Activated T-helper 1 cell treated with anti-CD3 and anti-CD28 coated beads, Interleukin-12 subunit alpha, Interleukin-12 subunit beta, Interleukin-2, Interleukin-4 antibody, amounts not matched to agents 30 ng/mL and 10 ng/mL and 1 ng/mL, durations not matched to agents 14 hours and 24 hours and 36 hours (primary cell): ENCODE measurements around the gene CADPS2. TPM values are rescaled to one million over a fixed set of nuclear protein-coding genes. Genes with fewer than 3 reads are reported as not detected.
"Not testable (repeated sequence)": the region's sequence is repeated elsewhere in the genome, so short reads cannot be mapped to it uniquely, and the experiment has no call there.

Experiments
- DNase-seq: peaks from one replicate; pipeline ENCODE4 v3.0.0; 2021; ENCODE audit warnings: low spot score
- H3K27ac Mint-ChIP-seq: one replicate; pipeline ENCODE4 v1.8.0; 2021; ENCODE audit warnings: mild to moderate bottlenecking, mixed read lengths
- H3K27me3 Mint-ChIP-seq: one replicate; pipeline ENCODE4 v1.8.0; 2022; ENCODE audit warnings: mild to moderate bottlenecking, moderate library complexity, mixed read lengths; ENCODE audit not compliant: insufficient read depth
- H3K36me3 Mint-ChIP-seq: one replicate; pipeline ENCODE4 v1.8.0; 2021; ENCODE audit warnings: low read depth, mixed read lengths
- H3K4me1 Mint-ChIP-seq: one replicate; pipeline ENCODE4 v1.8.0; 2021; ENCODE audit warnings: low read depth, mixed read lengths
- H3K4me3 Mint-ChIP-seq: one replicate; pipeline ENCODE4 v1.8.0; 2021; ENCODE audit warnings: mild to moderate bottlenecking, moderate library complexity, mixed read lengths
- H3K9me3 Mint-ChIP-seq: one replicate; pipeline ENCODE4 v1.8.0; 2021; ENCODE audit warnings: mixed read lengths
- intact Hi-C: fragments of 100-400 bp; cut with micrococcal nuclease; formaldehyde crosslinking; loops from one replicate; pipeline ENCODE4 v1.15.1; 2024
- total RNA-seq: library from RNA; stranded (reverse); gene quantifications from 2 replicates; pipeline ENCODE4 v1.2.3, GENCODE V29; 2022

CADPS2 gene
- total RNA-seq, 1 donor from 2014 or later = not detected

GRCh38 chr7:122684504-122684903 lies 201.8 kb downstream of the CADPS2 start:
- intact Hi-C loops = no loop called here
- no peak overlapping the region for H3K4me3 Mint-ChIP-seq
- peaks cover 2% of the 10 kb centered on the region for H3K9me3 Mint-ChIP-seq
- DNase-seq = no peak
- H3K36me3 Mint-ChIP-seq = no peaks in the 10 kb centered on the region
- no peak overlapping the region for H3K27ac Mint-ChIP-seq
- H3K4me1 Mint-ChIP-seq = no peaks in the 10 kb centered on the region
- H3K27me3 Mint-ChIP-seq = no peaks in the 10 kb centered on the region

- H3K36me3 Mint-ChIP-seq = no peaks in the 10 kb centered on the region
- H3K27me3 Mint-ChIP-seq = no peaks in the 10 kb centered on the region
- H3K9me3 Mint-ChIP-seq = peaks cover 3% of the 10 kb centered on the region
- no peak overlapping the region for H3K27ac Mint-ChIP-seq
- intact Hi-C loops = no loop called here
- H3K4me3 Mint-ChIP-seq = no peak overlapping the region
- no peaks in the 10 kb centered on the region for H3K4me1 Mint-ChIP-seq
- no peak for DNase-seq
Measured at GRCh38 chr7:122682815-122683550, 203.3 kb downstream of the CADPS2 start.

GRCh38 chr7:122681186-122681585 lies 205.1 kb downstream of the CADPS2 start:
- H3K9me3 Mint-ChIP-seq, H3K4me1 Mint-ChIP-seq, DNase-seq, H3K4me3 Mint-ChIP-seq, intact Hi-C loops, H3K27ac Mint-ChIP-seq, H3K27me3 Mint-ChIP-seq, H3K36me3 Mint-ChIP-seq: not testable (repeated sequence)

GRCh38 chr7:122679813-122680212 lies 206.4 kb downstream of the CADPS2 start:
- no peaks in the 10 kb centered on the region for H3K27me3 Mint-ChIP-seq
- intact Hi-C loops = no loop called here
- peaks cover 3% of the 10 kb centered on the region for H3K9me3 Mint-ChIP-seq
- no peaks in the 10 kb centered on the region for H3K36me3 Mint-ChIP-seq
- no peak overlapping the region for H3K27ac Mint-ChIP-seq
- no peaks in the 10 kb centered on the region for H3K4me1 Mint-ChIP-seq
- no peak for DNase-seq
- no peak overlapping the region for H3K4me3 Mint-ChIP-seq

DNA sequence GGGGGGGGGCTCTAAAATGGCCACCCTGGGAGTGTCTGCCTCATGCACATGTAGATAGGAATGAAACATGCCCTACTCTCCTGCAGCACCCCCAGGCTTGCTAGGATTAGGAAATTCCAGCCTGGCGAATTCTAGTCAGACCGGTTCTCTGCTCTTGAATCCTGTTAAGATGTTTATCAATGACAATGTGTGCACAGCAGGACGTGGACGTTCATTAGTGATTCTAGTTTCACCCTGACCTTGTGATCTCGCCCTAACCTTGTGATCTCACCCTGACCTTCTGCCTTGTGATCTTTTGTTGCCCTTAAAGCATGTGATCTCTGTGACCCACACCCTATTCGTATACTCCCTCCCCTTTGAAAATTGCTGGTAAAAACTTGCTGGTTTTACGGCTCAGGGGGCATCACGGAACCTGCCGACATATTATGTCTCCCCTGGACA lies 207.0 kb downstream of the CADPS2 start:
- H3K27me3 Mint-ChIP-seq, H3K36me3 Mint-ChIP-seq, H3K9me3 Mint-ChIP-seq, intact Hi-C loops, DNase-seq, H3K4me1 Mint-ChIP-seq, H3K4me3 Mint-ChIP-seq, H3K27ac Mint-ChIP-seq: not testable (repeated sequence)

DNA sequence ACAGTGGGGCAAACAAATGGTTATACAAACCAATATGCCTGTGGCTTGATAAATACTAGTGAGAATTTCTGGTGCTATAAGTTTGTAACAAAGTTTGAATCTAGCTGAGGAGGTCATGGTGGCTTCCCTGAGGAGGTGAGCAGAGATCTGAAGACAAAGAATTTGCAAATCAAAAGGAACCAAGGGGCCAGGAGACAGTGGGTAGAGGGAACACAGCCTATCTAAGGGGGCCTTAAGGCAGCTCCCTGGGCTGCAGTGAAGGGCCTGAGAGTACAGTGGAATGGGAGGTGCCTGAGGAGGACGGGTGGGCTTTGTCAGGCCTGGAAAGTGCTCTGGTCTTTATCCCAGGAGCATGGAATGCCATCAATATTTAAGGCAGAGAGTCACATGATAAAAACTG lies 209.1 kb downstream of the CADPS2 start:
- no peak overlapping the region for H3K4me3 Mint-ChIP-seq
- H3K27me3 Mint-ChIP-seq = no peaks in the 10 kb centered on the region

GRCh38 chr7:122676466-122676865 lies 209.8 kb downstream of the CADPS2 start:
- Mint-ChIP-seq H3K36me3 (no peaks in the 10 kb centered on the region), H3K9me3 (peaks cover 11% of the 10 kb centered on the region), H3K4me3 (no peak overlapping the region), H3K27me3 (no peaks in the 10 kb centered on the region), H3K27ac (no peak overlapping the region), H3K4me1 (no peaks in the 10 kb centered on the region)
- intact Hi-C loops = no loop called here
- no peak for DNase-seq

More for the DNA sequence above, 209.1 kb downstream of the CADPS2 start:
- intact Hi-C loops = no loop called here
- Mint-ChIP-seq H3K9me3 (peaks cover 11% of the 10 kb centered on the region), H3K4me1 (no peaks in the 10 kb centered on the region), H3K27ac (no peak overlapping the region), H3K36me3 (no peaks in the 10 kb centered on the region)
- DNase-seq = no peak

- DNase-seq = no peak
- Mint-ChIP-seq H3K27me3 (no peaks in the 10 kb centered on the region), H3K36me3 (no peaks in the 10 kb centered on the region), H3K4me3 (no peak overlapping the region), H3K27ac (no peak overlapping the region), H3K9me3 (peaks cover 11% of the 10 kb centered on the region), H3K4me1 (no peaks in the 10 kb centered on the region)
- intact Hi-C loops = no loop called here
Measured at GRCh38 chr7:122675621-122676020, 210.6 kb downstream of the CADPS2 start.

GRCh38 chr7:122675011-122675410 lies 211.2 kb downstream of the CADPS2 start:
- H3K36me3 Mint-ChIP-seq = no peaks in the 10 kb centered on the region
- H3K27me3 Mint-ChIP-seq = no peaks in the 10 kb centered on the region
- DNase-seq = no peak
- H3K27ac Mint-ChIP-seq = no peak overlapping the region
- intact Hi-C loops = no loop called here
- H3K9me3 Mint-ChIP-seq = peaks cover 11% of the 10 kb centered on the region
- no peak overlapping the region for H3K4me3 Mint-ChIP-seq
- H3K4me1 Mint-ChIP-seq = no peaks in the 10 kb centered on the region

DNA sequence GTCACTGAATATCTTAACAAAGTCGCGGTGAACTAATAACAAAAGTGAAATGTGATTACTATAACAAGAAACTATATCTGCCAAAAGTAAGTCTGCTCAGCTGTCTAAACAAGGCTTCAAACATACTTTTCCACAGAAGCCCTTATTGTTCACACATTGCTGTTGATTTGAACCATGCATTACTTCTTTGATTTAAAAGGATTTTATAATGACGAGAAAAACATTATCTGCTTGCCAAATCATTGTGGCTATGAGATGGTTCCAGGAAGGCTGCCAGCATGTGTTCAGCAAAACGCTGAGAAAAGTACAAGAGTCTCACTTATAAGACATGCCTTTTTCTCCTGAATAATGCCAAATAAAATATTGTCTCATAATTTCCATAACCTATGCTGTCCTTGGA lies 211.8 kb downstream of the CADPS2 start:
- no peaks in the 10 kb centered on the region for H3K27me3 Mint-ChIP-seq
- H3K9me3 Mint-ChIP-seq = peaks cover 9% of the 10 kb centered on the region
- no peak overlapping the region for H3K4me3 Mint-ChIP-seq
- intact Hi-C loops = no loop called here
- no peak for DNase-seq
- H3K27ac Mint-ChIP-seq = no peak overlapping the region
- no peaks in the 10 kb centered on the region for H3K36me3 Mint-ChIP-seq
- no peaks in the 10 kb centered on the region for H3K4me1 Mint-ChIP-seq

DNA sequence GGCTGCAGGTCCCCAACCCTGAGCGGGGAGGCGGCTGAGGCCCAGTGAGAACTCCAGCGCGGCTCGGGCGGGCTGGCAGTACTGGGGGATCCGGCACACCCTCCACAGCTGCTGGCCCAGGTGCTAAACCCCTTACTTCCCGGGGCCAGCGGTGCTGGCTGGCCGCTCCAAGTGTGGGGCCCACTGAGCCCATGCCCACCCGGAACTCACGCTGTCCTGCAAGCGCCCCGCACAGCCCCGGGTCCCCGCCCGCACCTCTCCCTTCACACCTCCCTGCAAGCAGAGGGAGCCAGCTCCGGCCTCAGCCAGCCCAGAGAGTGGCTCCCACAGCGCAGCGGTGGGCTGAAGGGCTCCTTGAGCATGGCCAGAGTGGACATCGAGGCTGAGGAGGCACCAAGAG lies 212.3 kb downstream of the CADPS2 start:
- Mint-ChIP-seq H3K27me3 (no peaks in the 10 kb centered on the region), H3K36me3 (no peaks in the 10 kb centered on the region), H3K9me3 (peaks cover 7% of the 10 kb centered on the region), H3K4me3 (no peak overlapping the region), H3K4me1 (no peaks in the 10 kb centered on the region), H3K27ac (no peak overlapping the region)
- DNase-seq = no peak
- intact Hi-C loops = no loop called here

DNA sequence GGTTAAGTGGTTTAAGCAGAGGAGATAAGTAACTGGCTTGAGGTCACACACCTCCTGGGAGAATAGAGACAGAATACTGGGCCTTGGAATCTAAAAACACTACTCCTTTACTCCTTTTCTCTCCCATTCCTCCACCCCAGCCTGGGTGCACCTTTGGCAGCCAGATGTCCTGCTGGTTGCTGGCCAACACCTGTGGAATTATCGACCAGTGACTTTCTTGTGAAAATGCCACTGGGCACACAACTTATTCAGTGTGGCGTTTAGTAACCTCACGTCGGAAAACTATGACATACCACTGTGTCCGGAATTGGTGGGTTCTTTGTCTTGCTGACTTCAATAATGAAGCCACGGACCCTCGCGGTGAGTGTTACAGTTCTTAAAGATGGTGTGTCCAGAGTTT lies 213.7 kb downstream of the CADPS2 start:
- H3K27ac Mint-ChIP-seq = no peak overlapping the region
- no peak for DNase-seq
- no peaks in the 10 kb centered on the region for H3K36me3 Mint-ChIP-seq
- H3K4me3 Mint-ChIP-seq = no peak overlapping the region
- intact Hi-C loops = no loop called here
- peaks cover 7% of the 10 kb centered on the region for H3K9me3 Mint-ChIP-seq
- H3K27me3 Mint-ChIP-seq = no peaks in the 10 kb centered on the region
- H3K4me1 Mint-ChIP-seq = no peaks in the 10 kb centered on the region

DNA sequence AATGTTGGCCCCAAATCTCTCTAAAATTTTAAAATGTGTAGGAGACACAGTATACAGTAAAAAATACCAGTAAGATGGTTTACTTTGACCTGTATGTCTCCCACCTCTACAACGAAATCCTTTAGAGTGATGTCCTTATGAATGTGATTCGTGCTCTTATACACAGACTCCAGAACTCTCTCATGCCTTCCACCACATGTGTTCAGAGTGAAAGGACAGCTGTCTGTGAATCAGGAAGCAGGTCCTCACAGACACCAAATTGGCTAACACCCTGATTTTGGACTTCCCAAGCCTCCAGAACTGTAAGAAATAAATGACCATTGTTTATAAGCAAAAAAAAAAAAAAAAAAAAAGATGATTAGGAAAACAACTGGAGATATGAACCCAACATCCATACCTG lies 222.5 kb downstream of the CADPS2 start:
- intact Hi-C loops = no loop called here
- no peaks in the 10 kb centered on the region for H3K9me3 Mint-ChIP-seq

DNA sequence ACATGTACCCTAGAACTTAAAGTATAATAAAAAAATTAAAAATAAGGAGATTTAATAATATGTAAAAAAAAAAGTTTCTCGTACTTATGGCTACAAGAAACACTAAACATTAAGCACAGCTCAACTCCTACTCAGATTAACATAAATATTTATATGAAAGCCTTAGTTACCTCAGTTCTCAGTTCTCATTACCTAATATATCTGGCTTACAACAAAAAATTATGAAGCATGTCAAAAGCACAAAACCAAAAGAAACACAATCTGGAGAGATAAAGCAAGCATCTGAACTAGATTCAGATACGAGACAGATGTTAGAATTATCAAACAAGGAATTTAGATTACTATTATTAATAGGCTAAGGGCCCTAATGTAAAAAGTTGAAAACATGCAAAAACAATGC lies 227.4 kb downstream of the CADPS2 start:
- Mint-ChIP-seq H3K27ac (no peak overlapping the region), H3K9me3 (no peaks in the 10 kb centered on the region), H3K27me3 (peaks cover 2% of the 10 kb centered on the region), H3K36me3 (no peaks in the 10 kb centered on the region), H3K4me1 (no peaks in the 10 kb centered on the region), H3K4me3 (no peak overlapping the region)
- intact Hi-C loops = no loop called here
- no peak for DNase-seq

More for the DNA sequence above, 222.5 kb downstream of the CADPS2 start:
- Mint-ChIP-seq H3K27ac (no peak overlapping the region), H3K4me1 (no peaks in the 10 kb centered on the region), H3K27me3 (peaks cover 2% of the 10 kb centered on the region), H3K4me3 (no peak overlapping the region), H3K36me3 (no peaks in the 10 kb centered on the region)
- no peak for DNase-seq
